ENCODE results near the gene MMP17.

The MMP17 gene

DNA sequence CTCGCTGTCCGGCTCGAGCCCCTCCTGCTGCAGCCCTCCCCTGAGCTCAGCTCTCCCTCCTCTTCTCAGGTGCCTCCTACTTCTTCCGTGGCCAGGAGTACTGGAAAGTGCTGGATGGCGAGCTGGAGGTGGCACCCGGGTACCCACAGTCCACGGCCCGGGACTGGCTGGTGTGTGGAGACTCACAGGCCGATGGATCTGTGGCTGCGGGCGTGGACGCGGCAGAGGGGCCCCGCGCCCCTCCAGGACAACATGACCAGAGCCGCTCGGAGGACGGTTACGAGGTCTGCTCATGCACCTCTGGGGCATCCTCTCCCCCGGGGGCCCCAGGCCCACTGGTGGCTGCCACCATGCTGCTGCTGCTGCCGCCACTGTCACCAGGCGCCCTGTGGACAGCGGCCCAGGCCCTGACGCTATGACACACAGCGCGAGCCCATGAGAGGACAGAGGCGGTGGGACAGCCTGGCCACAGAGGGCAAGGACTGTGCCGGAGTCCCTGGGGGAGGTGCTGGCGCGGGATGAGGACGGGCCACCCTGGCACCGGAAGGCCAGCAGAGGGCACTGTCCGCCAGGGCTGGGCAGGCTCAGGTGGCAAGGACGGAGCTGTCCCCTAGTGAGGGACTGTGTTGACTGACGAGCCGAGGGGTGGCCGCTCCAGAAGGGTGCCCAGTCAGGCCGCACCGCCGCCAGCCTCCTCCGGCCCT, 22.8 kb downstream of the MMP17 start:
- Histone ChIP-seq H3K27ac (ENCODE audit: low read depth, low read length) (no peak overlapping the region), H3K27me3 (ENCODE audit: control insufficient read depth, insufficient read depth, low read length) (no peaks in the 10 kb centered on the region), H3K4me3 (ENCODE audit: low read depth, low read length) (no peak overlapping the region), H3K36me3 (ENCODE audit: control insufficient read depth, insufficient read depth, low read length) (0 out of 2 replicates have a peak, but pooled peaks cover 4% of the 10 kb centered on the region), H3K9ac (ENCODE audit: low read depth, low read length) (no peak overlapping the region), H3K4me1 (ENCODE audit: control insufficient read depth, insufficient read depth, low read length) (no peaks in the 10 kb centered on the region; the same call in 1 of the 2 replicates), H3K9me3 (ENCODE audit: control insufficient read depth, insufficient read depth, low read length) (no peaks in the 10 kb centered on the region)

GRCh38 chr12:131851741-131852550, 23.8 kb downstream of the MMP17 start:
- H3K27me3 ChIP-seq (ENCODE audit: control insufficient read depth, insufficient read depth, low read length) = no peaks in the 10 kb centered on the region
- H3K27ac ChIP-seq (ENCODE audit: low read depth, low read length) = no peak overlapping the region
- no peaks in the 10 kb centered on the region; the same call in 1 of the 2 replicates for H3K4me1 ChIP-seq (ENCODE audit: control insufficient read depth, insufficient read depth, low read length)
- no peak overlapping the region for H3K9ac ChIP-seq (ENCODE audit: low read depth, low read length)
- no peaks in the 10 kb centered on the region for H3K36me3 ChIP-seq (ENCODE audit: control insufficient read depth, insufficient read depth, low read length)
- no peak overlapping the region for H3K4me3 ChIP-seq (ENCODE audit: low read depth, low read length)
- no peaks in the 10 kb centered on the region for H3K9me3 ChIP-seq (ENCODE audit: control insufficient read depth, insufficient read depth, low read length)

DNA sequence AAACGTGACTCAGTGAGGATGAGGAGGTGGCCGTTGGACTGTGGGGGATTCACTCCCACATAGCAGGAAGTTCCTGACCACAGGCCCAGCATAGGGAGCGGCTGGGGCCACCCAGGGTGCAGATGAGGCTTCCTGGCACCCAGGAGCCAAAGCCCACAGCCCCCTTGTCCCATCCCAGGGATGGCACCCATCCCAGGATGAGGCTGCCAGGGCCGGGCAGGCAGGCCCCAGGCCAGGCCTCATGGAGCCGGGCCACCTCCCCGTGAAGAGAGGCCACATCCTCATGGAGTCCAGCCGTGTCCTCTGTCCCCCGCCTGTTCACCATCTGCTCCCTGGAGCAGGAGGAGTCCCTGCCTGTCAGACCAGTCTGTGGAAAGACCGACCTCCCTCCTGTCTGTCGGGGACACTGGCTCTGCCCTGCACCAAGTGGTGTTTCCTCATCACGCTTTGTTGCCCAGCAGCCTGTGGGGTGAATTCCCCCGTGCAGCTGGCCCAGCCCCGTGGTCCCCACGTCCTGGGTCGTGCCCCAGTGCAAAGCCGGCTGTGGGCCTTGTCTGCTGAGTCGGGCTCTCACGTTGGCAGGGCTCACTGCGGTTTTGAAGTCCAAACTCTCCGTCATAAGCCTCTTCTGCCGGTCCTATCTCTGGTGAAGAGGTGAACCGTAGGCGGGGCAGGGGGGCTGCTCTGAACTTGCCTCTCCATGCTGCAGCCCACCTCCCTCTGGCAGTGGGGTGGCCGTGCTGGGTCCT, 24.5 kb downstream of the MMP17 start:
- Histone ChIP-seq H3K27ac (ENCODE audit: low read depth, low read length) (no peak overlapping the region), H3K36me3 (ENCODE audit: control insufficient read depth, insufficient read depth, low read length) (no peaks in the 10 kb centered on the region), H3K4me1 (ENCODE audit: control insufficient read depth, insufficient read depth, low read length) (no peaks in the 10 kb centered on the region; the same call in 1 of the 2 replicates), H3K27me3 (ENCODE audit: control insufficient read depth, insufficient read depth, low read length) (no peaks in the 10 kb centered on the region), H3K4me3 (ENCODE audit: low read depth, low read length) (no peak overlapping the region), H3K9me3 (ENCODE audit: control insufficient read depth, insufficient read depth, low read length) (no peaks in the 10 kb centered on the region), H3K9ac (ENCODE audit: low read depth, low read length) (no peak overlapping the region)

GRCh38 chr12:131853832-131854797, 25.9 kb downstream of the MMP17 start:
- H3K4me1 ChIP-seq (ENCODE audit: control insufficient read depth, insufficient read depth, low read length) = no peaks in the 10 kb centered on the region; the same call in 1 of the 2 replicates
- no peak overlapping the region for H3K27ac ChIP-seq (ENCODE audit: low read depth, low read length)
- H3K4me3 ChIP-seq (ENCODE audit: low read depth, low read length) = no peak overlapping the region
- H3K9me3 ChIP-seq (ENCODE audit: control insufficient read depth, insufficient read depth, low read length) = no peaks in the 10 kb centered on the region
- no peaks in the 10 kb centered on the region for H3K36me3 ChIP-seq (ENCODE audit: control insufficient read depth, insufficient read depth, low read length)
- H3K27me3 ChIP-seq (ENCODE audit: control insufficient read depth, insufficient read depth, low read length) = no peaks in the 10 kb centered on the region
- no peak overlapping the region for H3K9ac ChIP-seq (ENCODE audit: low read depth, low read length)

GRCh38 chr12:131854861-131855476, 26.8 kb downstream of the MMP17 start:
- Histone ChIP-seq H3K27ac (ENCODE audit: low read depth, low read length) (no peak overlapping the region), H3K9me3 (ENCODE audit: control insufficient read depth, insufficient read depth, low read length) (no peaks in the 10 kb centered on the region), H3K4me1 (ENCODE audit: control insufficient read depth, insufficient read depth, low read length) (no peaks in the 10 kb centered on the region; the same call in 1 of the 2 replicates), H3K9ac (ENCODE audit: low read depth, low read length) (no peak overlapping the region), H3K36me3 (ENCODE audit: control insufficient read depth, insufficient read depth, low read length) (no peaks in the 10 kb centered on the region), H3K27me3 (ENCODE audit: control insufficient read depth, insufficient read depth, low read length) (no peaks in the 10 kb centered on the region), H3K4me3 (ENCODE audit: low read depth, low read length) (no peak overlapping the region)

- no peak overlapping the region for H3K27ac ChIP-seq (ENCODE audit: low read depth, low read length)
- no peaks in the 10 kb centered on the region for H3K27me3 ChIP-seq (ENCODE audit: control insufficient read depth, insufficient read depth, low read length)
- H3K36me3 ChIP-seq (ENCODE audit: control insufficient read depth, insufficient read depth, low read length) = no peaks in the 10 kb centered on the region
- no peak overlapping the region for H3K4me3 ChIP-seq (ENCODE audit: low read depth, low read length)
- H3K4me1 ChIP-seq (ENCODE audit: control insufficient read depth, insufficient read depth, low read length) = peaks cover 2% of the 10 kb centered on the region
- no peaks in the 10 kb centered on the region for H3K9me3 ChIP-seq (ENCODE audit: control insufficient read depth, insufficient read depth, low read length)
- no peak overlapping the region for H3K9ac ChIP-seq (ENCODE audit: low read depth, low read length)
Observed at GRCh38 chr12:131855521-131856142, 27.4 kb downstream of the MMP17 start.

- Histone ChIP-seq H3K27me3 (ENCODE audit: control insufficient read depth, insufficient read depth, low read length) (no peaks in the 10 kb centered on the region), H3K4me3 (ENCODE audit: low read depth, low read length) (no peak overlapping the region), H3K9me3 (ENCODE audit: control insufficient read depth, insufficient read depth, low read length) (no peaks in the 10 kb centered on the region), H3K27ac (ENCODE audit: low read depth, low read length) (no peak overlapping the region), H3K36me3 (ENCODE audit: control insufficient read depth, insufficient read depth, low read length) (no peaks in the 10 kb centered on the region), H3K9ac (ENCODE audit: low read depth, low read length) (no peak overlapping the region), H3K4me1 (ENCODE audit: control insufficient read depth, insufficient read depth, low read length) (peaks cover 7% of the 10 kb centered on the region)
Observed at GRCh38 chr12:131856366-131857097, 28.3 kb downstream of the MMP17 start.

DNA sequence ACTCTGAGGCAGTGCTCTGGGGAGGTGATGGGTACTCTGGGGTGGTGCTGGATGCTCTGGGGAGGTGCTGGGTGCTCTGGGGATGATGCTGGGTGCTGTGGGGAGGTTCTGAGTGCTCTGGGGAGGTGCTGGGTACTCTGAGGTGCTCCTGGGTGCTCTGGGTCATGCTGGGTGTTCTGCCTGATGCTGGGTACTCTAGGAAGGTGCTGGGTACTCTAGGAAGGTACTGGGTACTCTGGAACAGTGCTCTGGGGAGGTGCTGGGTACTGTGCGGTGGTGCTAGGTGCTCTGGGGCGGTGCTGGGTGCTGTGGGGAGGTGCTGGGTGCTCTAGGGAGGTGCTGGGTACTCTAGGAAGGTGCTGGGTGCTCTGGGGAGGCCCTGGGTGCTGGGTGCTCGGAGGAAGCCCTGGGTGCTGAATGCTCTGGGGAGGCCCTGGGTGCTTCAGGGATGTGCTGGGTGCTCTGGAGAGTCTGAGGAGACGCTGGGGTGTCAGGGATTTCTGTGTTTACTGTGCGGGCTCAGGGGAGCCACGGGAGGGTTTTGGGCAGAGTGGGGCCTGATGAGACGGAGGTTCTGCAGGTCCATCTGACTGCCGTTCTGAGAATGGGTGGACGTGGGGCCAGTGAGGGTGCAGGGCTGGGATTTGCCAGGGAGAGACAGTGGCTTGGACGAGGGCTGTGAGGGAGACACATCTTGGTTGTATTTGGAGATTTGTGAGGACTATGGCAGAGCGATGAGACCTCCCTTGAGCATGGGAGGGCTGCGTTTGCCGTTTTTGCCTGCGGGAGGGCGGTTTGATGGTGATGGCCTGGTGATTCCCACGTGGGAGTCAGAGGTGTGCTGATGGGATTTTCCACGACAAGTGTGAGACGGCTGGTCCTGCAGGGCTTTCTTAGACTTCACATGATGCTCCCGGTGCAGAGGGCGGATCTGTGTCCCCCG, 30.0 kb downstream of the MMP17 start:
- H3K36me3 ChIP-seq (ENCODE audit: control insufficient read depth, insufficient read depth, low read length) = no peaks in the 10 kb centered on the region
- H3K9me3 ChIP-seq (ENCODE audit: control insufficient read depth, insufficient read depth, low read length) = no peaks in the 10 kb centered on the region
- peaks cover 13% of the 10 kb centered on the region for H3K4me1 ChIP-seq (ENCODE audit: control insufficient read depth, insufficient read depth, low read length)
- H3K4me3 ChIP-seq (ENCODE audit: low read depth, low read length) = no peak overlapping the region
- H3K27ac ChIP-seq (ENCODE audit: low read depth, low read length) = no peak overlapping the region
- no peak overlapping the region for H3K9ac ChIP-seq (ENCODE audit: low read depth, low read length)
- no peaks in the 10 kb centered on the region for H3K27me3 ChIP-seq (ENCODE audit: control insufficient read depth, insufficient read depth, low read length)
